NCI-H2227 treated with DMSO at 0.1 percent for 48 hours (cell line): ENCODE data around the gene ADGRF3.
"Not testable (repeated sequence)": the region's sequence is repeated elsewhere in the genome, so short reads cannot be mapped to it uniquely, and the experiment has no call there.

ENCODE experiments used
- DNase-seq: peaks from one replicate; lab custom pipeline; 2025; lab: John Stamatoyannopoulos, UW

ADGRF3 gene

DNA sequence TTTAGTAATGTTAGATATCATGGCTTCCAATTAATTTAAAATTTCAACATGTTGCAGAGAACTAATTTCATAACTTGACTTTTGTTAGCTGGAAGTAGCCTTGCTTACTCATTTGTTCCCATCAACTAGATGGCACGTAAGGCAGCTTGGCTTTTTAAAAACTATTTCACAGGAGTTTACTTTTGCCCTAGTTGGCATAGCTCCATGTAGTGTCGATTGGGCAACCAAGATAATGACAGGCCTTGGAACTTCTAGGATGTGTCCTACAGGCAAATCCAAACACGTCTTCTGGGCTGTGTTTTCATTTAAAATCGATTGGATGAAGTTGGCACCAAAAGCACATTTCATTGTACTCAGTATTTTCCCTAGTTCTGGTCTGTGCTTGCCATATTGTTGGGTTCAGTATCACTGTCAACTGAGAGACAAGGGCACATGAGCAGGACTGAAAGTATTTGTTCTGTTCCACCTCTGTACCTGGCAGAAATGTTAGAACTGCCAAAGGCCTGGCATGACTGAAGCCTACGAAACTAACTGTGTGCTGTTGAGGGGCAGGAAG is 72.5 kb downstream of the ADGRF3 start:
- DNase-seq: peak; percentile 42

- no peak for DNase-seq
These were observed 73.1 kb downstream of the ADGRF3 start for GRCh38 chr2:26273501-26273900.

- no peak for DNase-seq
These were observed 76.2 kb downstream of the ADGRF3 start for GRCh38 chr2:26270373-26270772.

DNA sequence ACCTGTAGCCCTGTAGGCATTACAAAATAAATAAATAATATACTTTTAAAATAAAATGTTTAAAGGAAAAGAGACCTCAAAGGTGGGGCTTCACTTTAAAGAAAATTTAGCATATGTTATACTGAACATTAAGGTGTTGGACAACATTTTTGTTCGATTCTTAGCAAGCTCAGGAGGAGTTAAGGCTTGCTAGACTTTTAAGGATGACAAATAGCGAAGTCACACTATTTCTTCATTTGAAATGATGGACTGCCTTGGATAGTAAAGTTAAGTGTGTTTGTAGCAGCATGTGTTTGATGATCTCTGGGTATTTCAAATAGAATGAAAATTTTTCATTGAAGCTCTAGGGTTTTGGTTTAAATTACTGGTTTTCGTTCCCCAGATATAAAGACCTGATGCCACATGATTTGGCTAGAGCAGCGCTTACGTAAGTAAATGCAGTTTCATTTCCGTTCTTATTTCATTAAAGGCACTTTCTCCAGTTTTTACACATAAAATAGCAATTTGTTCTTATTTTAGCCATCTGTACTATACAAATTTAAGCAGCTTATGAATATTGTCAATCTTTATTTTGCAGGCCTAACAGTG is 76.9 kb downstream of the ADGRF3 start:
- DNase-seq: no peak

GRCh38 chr2:26268670-26269385 is 77.8 kb downstream of the ADGRF3 start:
- DNase-seq: not testable (repeated sequence)

DNA sequence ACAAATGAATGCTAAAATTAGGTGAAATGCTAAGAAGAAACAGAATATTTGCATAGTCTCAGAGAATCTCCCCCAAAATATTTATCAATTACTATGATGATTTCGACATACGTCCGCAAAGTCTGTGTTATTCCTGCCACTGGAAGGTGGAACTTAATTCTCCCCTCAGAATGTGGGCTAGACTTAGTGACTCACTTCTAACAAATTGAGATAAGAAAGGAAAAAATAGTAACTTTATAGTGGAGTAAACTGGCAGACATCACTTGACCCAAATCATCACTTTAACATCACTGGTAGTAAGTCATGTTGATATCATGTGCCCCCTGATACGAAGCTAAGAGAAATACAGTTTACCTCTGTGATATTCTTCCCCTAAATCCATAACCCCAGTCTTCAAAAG is 78.4 kb downstream of the ADGRF3 start:
- DNase-seq: no peak

DNA sequence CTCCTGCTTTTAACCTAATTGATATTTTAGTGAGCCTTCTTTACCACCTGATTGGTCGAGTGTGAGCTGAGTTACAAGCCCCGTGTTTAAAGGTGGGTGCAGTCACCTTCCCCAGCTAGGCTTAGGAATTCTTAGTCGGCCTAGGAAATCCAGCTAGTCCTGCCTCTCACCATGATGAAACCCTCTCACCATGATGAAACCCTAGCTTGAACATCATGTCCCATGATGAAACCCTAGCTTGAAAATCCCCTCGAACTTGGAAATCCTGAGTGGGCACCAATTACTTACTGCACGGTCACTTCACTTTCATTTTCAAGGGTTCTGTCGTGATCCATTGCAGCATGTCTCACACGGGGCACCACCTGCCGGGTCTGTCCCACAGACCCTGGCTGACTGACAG is 87.8 kb downstream of the ADGRF3 start:
- not testable (repeated sequence) for DNase-seq
